GM19025 (cell line): ENCODE data around the gene APCDD1.
"Not testable (repeated sequence)": the region's sequence is repeated elsewhere in the genome, so short reads cannot be mapped to it uniquely, and the experiment has no call there.

Source experiments
- ATAC-seq: cut with Tn5 transposase; IDR thresholded peaks from one replicate; pipeline ENCODE4 v1.9.1; 2021; ENCODE audit warnings: mild to moderate bottlenecking, low read depth, moderate library complexity; ENCODE audit not compliant: unreplicated experiment

Gene APCDD1

DNA sequence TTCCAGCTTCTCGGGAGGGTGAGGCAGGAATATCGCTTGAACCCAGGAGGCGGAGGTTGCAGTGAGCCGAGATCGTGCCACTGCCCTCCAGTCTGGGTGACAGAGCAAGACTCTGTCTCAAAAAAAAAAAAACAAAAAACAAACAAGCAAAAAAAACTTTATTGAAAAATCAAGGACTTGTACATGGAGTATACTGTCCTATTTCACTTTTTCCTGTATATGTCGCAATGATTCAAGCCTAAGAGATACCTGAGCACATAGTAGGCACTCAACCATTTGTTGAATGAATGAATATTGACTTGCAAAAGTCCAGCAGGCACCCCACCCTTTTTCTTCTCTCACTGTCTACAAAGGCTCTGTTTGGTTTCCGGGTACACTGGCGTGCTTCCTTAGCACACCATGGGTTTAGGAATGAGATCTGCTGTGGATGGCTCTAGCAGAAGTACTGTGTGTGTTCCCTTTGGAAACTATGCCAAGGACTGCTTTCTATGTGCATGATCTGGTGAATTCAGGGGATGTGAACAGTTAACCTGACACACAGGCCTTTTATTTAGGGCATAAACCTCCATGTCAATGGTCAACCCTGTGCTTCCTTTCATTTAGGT lies 6.1 kb downstream of the APCDD1 start:
- no peak for ATAC-seq

DNA sequence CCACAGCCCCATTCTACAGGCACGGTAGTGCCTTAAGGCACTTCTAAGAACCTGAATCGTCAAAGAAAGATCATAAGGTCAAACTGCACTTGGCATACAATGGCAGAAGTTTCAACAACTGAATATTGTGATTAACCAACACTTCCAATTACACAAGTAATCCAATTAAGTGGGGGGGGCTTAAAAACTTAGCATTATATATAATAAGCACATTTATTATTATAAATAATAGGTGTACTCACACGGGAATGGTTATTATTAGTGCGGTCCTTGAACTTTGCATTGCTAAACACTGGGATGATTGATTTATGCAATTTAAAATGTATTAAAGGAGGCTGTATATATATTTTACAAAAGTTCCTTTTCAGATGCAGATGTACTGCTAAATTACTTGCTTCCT lies 7.6 kb downstream of the APCDD1 start:
- no peak for ATAC-seq

DNA sequence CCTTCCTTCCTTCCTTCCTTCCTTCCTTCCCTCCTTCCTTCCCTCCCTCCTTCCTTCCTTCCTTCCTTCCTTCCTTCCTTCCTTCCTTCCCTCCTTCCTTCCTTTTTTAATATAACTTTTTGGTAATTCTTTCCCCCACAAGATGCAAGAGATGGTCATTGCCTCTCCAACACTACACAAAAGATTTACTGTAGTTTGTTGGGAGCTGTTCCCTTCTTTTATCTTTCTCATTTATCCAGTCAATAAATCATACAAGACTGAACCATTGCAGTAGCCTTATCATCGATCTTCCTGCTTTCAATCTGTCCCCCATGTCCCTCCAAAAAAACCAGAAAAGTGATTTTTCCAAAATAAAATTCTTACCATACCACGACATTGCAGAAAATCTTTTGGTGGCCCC lies 8.2 kb downstream of the APCDD1 start:
- ATAC-seq = no peak

GRCh38 chr18:10463096-10463495 lies 8.7 kb downstream of the APCDD1 start:
- ATAC-seq = no peak

- no peak for ATAC-seq
These were observed 9.3 kb downstream of the APCDD1 start for GRCh38 chr18:10463741-10464140.

DNA sequence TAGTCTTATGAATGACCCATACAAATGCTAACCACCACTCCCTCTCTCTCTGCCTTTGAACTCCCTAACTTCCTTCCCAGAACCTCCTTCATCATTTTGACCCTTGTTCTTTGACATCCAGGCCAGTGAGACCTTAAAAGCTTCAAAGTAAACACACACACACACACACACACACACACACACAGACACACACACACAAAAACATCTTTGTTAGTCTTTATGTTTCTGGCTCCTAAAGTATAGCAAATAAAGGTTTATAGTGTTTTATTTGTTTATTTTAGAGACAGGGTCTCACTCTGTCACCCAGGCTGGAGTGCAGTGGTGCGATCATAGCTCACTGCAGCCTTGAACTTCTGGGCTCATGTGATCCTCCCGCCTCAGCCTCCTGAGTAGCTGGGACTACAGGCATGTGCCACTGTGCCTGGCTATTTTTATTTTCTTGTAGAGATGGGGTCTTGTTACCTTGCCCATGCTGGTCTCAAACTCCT lies 9.8 kb downstream of the APCDD1 start:
- ATAC-seq = not testable (repeated sequence)

DNA sequence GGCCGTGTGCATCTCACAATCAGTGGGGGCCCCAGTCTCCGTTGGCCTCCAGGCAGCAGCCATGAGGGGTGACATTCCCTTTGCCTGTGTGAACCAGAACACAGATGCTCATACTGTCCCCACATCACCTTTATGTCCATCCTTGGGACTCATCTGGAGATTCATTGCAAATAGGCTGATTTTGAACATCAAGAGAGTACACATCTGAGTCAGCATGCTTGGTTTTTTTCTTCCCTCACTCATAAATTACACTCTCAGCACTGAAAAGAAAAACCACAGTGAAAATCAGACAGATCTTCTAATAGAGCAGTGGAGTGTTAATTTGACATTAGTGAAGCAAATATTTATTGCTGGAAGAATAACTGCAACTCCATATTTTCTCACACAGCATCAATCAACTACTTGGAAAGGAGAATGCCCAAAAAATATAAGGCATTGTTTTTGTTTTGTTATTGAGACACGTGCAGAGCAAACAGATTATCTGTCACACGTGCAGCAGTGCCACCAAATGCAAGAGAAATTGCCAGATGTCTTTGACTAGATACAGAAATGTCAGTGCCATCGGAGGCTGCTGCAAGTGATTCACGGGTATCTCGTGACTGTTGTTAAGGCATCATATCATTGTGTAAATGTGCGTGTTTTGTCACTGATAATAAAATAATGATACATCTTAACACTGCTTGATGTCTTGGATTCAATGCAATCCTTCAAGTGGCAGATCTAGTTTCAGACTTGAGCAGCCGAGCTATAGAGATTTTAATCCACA lies 10.9 kb downstream of the APCDD1 start:
- no peak for ATAC-seq

- no peak for ATAC-seq
These were observed 16.0 kb downstream of the APCDD1 start for GRCh38 chr18:10470429-10470828.

GRCh38 chr18:10471574-10471973 lies 17.1 kb downstream of the APCDD1 start:
- ATAC-seq = no peak

- ATAC-seq = no peak
These were observed 18.7 kb downstream of the APCDD1 start for GRCh38 chr18:10473132-10473531.

DNA sequence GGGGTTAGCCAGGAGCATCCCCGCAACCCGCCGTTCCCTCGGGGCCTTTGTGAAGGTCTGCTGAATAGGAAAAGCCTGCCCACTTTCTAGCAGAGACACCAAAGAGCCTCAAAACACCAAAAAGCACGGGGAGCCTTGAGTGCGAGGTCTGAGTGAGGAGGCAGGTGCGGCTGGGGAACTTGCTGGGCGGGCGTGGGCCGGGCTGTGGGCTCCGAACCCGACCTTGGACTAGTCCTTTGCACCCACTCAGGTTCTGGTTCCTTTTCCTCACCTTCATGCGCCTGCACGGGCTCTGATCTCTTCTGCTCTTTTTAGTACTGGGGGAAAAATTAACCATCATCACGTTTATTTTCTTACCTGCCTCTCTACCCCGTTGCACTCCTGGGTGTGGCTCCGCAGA lies 19.9 kb downstream of the APCDD1 start:
- no peak for ATAC-seq

GRCh38 chr18:10475276-10475653 lies 20.8 kb downstream of the APCDD1 start:
- ATAC-seq = no peak

- ATAC-seq = no peak
These were observed 21.3 kb downstream of the APCDD1 start for GRCh38 chr18:10475654-10476291.

DNA sequence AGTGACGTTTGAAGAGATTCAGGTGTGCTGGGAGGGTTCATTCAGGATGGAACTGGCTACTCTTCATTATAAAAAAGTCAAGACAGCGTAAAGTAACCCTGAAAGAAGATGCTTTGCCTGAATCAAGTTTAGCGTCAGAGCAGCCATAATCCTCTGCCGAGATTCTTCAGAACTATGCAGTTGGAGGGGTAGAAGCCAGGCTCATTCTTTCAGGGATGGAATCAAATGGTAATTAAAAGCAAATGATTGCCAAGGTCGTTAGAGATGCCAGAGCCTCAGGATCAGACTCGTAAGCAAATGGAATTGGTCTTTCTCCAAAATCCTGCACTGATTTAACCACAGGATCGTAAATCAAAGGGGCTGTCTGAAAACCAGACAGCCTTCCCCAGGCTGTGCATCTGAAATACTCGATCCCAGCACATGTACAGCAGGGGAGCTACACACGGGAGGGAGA lies 21.9 kb downstream of the APCDD1 start:
- ATAC-seq = no peak

- no peak for ATAC-seq
These were observed 22.9 kb downstream of the APCDD1 start for GRCh38 chr18:10477121-10477862.

- ATAC-seq = no peak
These were observed 23.4 kb downstream of the APCDD1 start for GRCh38 chr18:10477863-10478260.

DNA sequence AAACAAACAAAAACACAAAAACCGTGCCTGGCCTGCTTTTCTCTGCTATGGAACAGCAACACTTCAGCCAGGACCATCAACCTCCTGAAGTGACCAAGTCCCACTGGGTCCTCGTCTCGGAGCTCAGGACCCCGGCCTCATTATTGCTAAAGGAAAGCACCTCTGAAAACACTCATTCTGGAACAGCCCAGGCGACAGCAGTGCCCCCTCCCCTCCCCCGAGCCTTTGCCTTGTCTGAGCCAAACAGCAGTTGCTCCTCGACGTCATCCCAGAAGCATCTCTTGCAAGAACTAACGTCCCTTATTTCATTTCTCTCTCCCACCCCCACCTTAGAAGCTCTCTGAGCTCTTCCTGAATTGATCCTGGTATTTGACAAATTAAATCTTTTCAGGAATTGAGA lies 27.4 kb downstream of the APCDD1 start:
- ATAC-seq = no peak

- no peak for ATAC-seq
These were observed 28.0 kb downstream of the APCDD1 start for GRCh38 chr18:10482363-10482984.

- ATAC-seq = peak; percentile 73
These were observed 28.8 kb downstream of the APCDD1 start for GRCh38 chr18:10482985-10483949.
